GM19467 (cell line): ENCODE data around the gene ZNF23.
"Not testable (repeated sequence)": the region's sequence is repeated elsewhere in the genome, so short reads cannot be mapped to it uniquely, and the experiment has no call there.

Experiments used
- ATAC-seq: cut with Tn5 transposase; IDR thresholded peaks from one replicate; pipeline ENCODE4 v1.9.1; 2021; ENCODE audit warnings: mild to moderate bottlenecking, moderate library complexity; ENCODE audit not compliant: unreplicated experiment

Gene ZNF23

GRCh38 chr16:71461686-71462648 is at the start of gene ZNF23:
Gene ZNF23, minus strand, starts transcription at chr16:71462247. Its CDS starts 5,451 bp downstream, at chr16:71456796.
- ATAC-seq = peak; percentile 96

GRCh38 chr16:71507061-71507460 is 45.0 kb upstream of the ZNF23 start:
- no peak for ATAC-seq

GRCh38 chr16:71504901-71505300 is 42.9 kb upstream of the ZNF23 start:
- no peak for ATAC-seq

DNA sequence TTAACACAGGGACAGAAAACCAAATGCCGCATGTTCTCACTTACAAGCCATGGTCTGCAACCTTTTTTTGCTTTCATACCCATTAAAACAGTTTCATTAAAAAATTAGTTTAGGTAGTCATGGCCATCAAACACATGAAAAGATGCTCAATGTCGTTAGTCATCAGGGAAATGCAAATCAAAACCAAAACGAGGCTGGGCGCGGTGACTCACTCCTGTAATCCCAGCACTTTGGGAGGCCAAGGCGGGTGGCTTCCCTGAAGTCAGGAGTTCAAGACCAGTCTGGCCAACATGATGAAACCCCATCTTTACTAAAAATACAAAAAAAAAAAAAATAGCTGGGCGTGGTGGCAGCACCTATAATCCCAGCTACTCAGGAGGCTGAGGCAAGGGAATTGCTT is 42.0 kb upstream of the ZNF23 start:
- not testable (repeated sequence) for ATAC-seq

DNA sequence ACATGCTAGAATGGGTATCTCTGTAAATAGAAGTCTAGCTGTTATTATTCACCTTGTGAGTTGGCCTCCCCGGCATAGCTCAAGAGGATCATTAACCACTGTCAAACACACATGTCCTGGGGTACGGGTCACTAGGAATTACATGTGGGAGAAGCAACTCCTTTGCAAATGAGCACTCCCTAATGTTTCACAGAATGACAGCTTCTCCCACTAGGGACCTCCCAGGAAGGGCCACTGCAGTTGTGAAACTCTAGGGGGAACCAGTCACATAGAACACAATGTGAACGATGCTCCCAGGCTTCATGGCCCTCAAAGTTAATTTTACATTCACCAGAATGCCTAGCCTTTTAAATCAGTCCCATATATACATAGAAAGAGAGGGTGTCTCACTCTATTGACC is 39.5 kb upstream of the ZNF23 start:
- no peak for ATAC-seq

- no peak for ATAC-seq
Observed at GRCh38 chr16:71500964-71501363, 38.9 kb upstream of the ZNF23 start.

DNA sequence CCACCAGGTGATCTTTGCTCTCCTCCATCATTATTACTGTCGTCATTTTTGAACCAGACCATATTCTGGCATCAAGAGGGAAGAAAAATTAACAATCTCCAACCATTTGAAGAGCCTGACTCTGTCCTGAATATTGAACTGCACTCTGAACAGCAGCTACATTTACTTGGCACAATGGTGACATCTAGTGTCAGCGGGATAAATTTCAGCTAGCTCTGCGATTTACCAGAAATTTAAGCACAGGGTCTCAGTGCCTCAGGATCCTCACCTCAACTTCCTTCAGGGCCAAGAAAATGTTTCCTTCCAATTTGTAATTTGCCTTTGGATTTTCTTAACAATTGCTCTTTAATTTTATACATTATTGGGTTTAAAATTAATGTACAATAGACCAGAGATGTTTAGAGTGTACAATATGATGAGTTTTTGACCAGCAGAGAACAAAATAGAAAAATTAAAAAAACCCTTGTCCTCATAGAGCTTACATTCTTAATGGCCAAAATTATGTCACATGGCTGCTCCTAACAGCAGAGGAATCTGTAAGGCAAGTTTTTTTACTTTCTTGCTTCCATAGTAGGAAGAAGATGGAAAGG is 37.8 kb upstream of the ZNF23 start:
- ATAC-seq = peak; percentile 53

- ATAC-seq = no peak
Observed at GRCh38 chr16:71498031-71498430, 36.0 kb upstream of the ZNF23 start.

DNA sequence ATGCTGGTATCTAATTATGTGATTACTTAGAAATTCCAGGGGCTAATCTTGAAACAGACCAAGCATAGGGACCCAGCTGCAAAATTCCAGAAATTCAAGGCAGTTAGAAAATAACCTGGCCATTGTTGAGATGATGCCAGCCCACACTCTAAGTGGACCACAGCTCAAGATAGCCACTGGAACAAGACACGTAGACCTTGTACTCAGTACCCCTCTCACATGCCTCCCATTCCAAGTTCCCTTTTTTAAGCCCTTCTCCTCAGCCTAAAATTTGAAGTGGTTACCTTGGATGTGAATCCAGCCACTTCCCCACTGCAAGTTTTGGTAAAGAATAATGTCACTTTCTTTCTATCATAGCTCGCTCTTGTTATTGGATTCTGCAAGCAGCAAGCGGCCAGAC is 31.2 kb upstream of the ZNF23 start:
- ATAC-seq = no peak

- ATAC-seq = no peak
Observed at GRCh38 chr16:71492786-71493185, 30.7 kb upstream of the ZNF23 start.

- ATAC-seq = no peak
Observed at GRCh38 chr16:71491054-71491453, 29.0 kb upstream of the ZNF23 start.

- ATAC-seq = no peak
Observed at GRCh38 chr16:71490361-71490760, 28.3 kb upstream of the ZNF23 start.

- no peak for ATAC-seq
Observed at GRCh38 chr16:71489122-71489521, 27.1 kb upstream of the ZNF23 start, which contains the start of gene ZNF19. Gene ZNF19, minus strand, starts transcription at chr16:71489324. Its CDS starts 7,210 bp downstream, at chr16:71482114.

GRCh38 chr16:71484006-71484893 is 22.2 kb upstream of the ZNF23 start:
- ATAC-seq = peak; percentile 87

DNA sequence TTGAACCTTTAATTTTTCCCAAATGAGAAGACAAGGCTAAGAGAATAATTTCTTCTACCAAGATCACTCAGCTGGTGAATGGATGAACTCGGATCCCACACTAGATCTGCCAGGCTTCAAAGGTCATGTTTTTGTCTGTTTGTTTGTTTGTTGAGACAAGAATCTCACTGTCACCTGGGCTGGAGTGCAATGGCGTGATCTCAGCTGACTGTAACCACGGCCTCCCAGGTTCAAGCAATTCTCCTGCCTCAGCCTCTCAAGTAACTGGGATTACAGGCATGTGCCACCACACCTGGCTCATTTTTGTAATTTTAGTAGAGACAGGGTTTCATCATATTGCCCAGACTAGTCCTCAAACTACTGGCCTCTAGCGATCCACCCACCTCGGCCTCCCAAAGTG is 20.5 kb upstream of the ZNF23 start:
- ATAC-seq = no peak

DNA sequence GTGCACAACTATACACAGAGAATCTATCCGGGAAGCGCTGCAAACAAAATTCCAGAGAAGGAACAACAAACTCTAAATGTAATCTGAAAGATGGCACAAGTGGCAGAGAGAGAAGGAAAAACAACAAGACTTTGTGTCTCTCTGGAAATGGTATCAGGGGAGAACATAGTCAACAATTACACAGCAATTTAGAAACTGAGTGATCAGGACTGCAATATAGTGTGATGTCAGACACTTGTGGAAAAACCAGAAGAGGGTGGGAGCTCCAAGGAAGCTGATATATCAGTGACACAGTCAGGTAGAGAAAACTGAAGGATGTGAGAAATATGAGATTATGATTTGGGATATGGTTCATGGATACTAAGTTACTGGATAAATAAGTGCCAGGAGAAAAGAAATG is 18.9 kb upstream of the ZNF23 start:
- ATAC-seq = no peak

DNA sequence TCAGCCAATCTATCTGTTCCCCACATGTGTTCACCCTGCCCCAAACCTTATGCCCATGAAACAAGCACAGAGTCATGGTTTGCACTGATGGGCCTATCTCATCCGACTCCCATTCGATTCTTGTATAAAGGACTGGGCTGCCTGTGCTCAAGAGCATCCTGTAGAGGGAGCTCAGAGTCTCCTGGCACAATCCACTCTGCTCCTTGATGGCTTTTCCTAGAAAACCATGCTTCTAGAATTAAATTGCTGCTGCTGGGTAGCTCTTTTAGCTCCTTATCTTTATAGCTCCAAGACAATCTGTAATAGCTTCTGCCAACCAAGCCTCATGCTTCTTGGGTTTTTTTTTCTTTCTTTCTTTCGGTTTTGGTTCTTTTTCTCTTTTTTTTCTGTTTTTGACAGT is 17.4 kb upstream of the ZNF23 start:
- ATAC-seq = no peak

GRCh38 chr16:71476457-71477124 is 14.5 kb upstream of the ZNF23 start:
- ATAC-seq = no peak

DNA sequence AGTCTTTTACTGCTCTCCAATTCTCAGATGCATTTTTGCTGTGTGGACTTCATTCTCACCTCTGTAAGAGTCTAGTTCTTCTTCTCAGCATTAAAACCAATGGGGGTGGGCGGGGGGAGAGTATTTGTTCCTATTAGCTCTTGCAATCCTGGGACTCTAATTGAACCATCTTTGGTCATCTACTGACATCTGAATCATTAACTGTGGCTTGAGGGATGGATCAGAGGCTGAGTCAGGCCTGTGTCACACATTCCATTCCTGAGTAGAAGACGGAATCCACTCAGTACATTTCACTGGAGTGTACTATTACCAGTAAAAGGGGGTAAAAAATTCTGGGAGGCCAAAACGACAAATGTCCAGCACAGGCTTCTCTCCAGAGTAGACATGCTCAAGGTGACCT is 12.8 kb upstream of the ZNF23 start:
- no peak for ATAC-seq

DNA sequence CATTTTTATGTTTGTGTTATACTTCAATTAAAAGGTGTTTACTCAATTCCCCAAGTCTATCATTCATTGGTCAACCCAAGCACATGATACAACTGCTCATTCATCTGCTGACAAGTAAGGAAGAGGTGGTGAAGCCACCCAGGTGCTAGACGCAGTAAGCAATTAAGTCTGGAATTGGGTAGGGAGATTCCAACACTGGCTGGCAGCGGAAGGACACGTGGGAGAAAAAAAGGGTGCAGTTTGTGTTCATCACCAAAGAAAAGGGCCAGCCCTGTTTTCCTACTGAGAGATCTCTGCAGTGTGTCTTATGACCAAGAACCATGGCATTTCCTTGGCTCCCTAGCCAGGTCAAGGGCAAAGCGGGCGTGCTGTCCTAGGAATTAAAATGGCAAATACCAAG is 11.8 kb upstream of the ZNF23 start:
- ATAC-seq = no peak

DNA sequence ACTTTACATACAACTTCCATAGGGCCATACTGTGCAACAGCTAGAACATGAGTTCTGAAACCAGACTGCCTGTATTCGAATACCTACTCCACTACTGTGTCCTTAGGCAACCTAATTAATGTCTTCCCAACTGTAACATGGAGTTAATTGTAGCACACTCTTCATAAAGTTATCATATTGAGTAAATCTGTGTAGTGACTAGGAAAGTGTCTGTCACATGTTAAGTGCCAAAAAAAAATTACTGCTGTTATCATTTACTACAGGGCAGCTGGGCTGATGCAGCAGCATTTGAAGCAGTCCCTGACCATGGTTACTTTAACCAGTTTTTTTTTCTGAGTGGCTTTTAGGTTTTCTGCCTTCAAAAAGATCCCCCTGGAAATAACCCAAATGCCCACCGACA is 10.9 kb upstream of the ZNF23 start:
- no peak for ATAC-seq
